CD4-positive, alpha-beta T cell treated with Interleukin-10 for 1 hour (primary cell): ENCODE results near the gene DOCK6.

ENCODE experiments used
- DNase-seq: peaks from one replicate; pipeline ENCODE4 v3.0.0-alpha.2; 2020

The DOCK6 gene

GRCh38 chr19:11244846-11245589 is 17.3 kb downstream of the DOCK6 start:
- DNase-seq, result no peak

- DNase-seq, result no peak
Observed at GRCh38 chr19:11243798-11244169, 18.5 kb downstream of the DOCK6 start.

- DNase-seq, result peak; percentile 83
Observed at GRCh38 chr19:11242864-11243797, 19.2 kb downstream of the DOCK6 start.

- DNase-seq, result no peak
Observed at GRCh38 chr19:11242025-11242424, 20.3 kb downstream of the DOCK6 start.

GRCh38 chr19:11240008-11240444 is 22.3 kb downstream of the DOCK6 start:
- DNase-seq, result no peak

- DNase-seq, result no peak
Observed at GRCh38 chr19:11239377-11240000, 22.8 kb downstream of the DOCK6 start, which contains the start of gene ANGPTL8. TSS of gene ANGPTL8 (plus strand) at chr19:11239619. CDS start at chr19:11239638, 19 bp downstream.

GRCh38 chr19:11238781-11239376 is 23.4 kb downstream of the DOCK6 start:
- DNase-seq, result no peak

GRCh38 chr19:11238041-11238440 is 24.3 kb downstream of the DOCK6 start:
- DNase-seq, result no peak

GRCh38 chr19:11237321-11237720 is 25.0 kb downstream of the DOCK6 start:
- no peak for DNase-seq

GRCh38 chr19:11236324-11237301 is 25.7 kb downstream of the DOCK6 start:
- no peak for DNase-seq

- no peak for DNase-seq
Observed at GRCh38 chr19:11234486-11235075, 27.7 kb downstream of the DOCK6 start.

- DNase-seq, result no peak
Observed at GRCh38 chr19:11233073-11233472, 29.3 kb downstream of the DOCK6 start.

- DNase-seq, result no peak
Observed at GRCh38 chr19:11232555-11232954, 29.8 kb downstream of the DOCK6 start.

- no peak for DNase-seq
Observed at GRCh38 chr19:11230621-11231386, 31.5 kb downstream of the DOCK6 start.

- no peak for DNase-seq
Observed at GRCh38 chr19:11227195-11227886, 35.0 kb downstream of the DOCK6 start.

- DNase-seq, result no peak
Observed at GRCh38 chr19:11226716-11227166, 35.6 kb downstream of the DOCK6 start.

GRCh38 chr19:11225815-11226214 is 36.5 kb downstream of the DOCK6 start:
- no peak for DNase-seq

- no peak for DNase-seq
Observed at GRCh38 chr19:11225172-11225571, 37.2 kb downstream of the DOCK6 start.

GRCh38 chr19:11224429-11224828 is 37.9 kb downstream of the DOCK6 start:
- DNase-seq, result no peak

- DNase-seq, result no peak
Observed at GRCh38 chr19:11223200-11223599, 39.1 kb downstream of the DOCK6 start.
